HepG2 (cell line): ENCODE results near the gene MAGEB10. TPM values are rescaled to one million over a fixed set of nuclear protein-coding genes. Genes with fewer than 3 reads are reported as not detected.

ENCODE experiments used
- ATAC-seq: fragments of 200-7000 bp; cut with Tn5 transposase; 3 replicates; pipeline ENCODE4 v1.9.1; 2020; ENCODE audit warnings: mild to moderate bottlenecking, moderate library complexity
- BruUV-seq: library from RNA; stranded (reverse); fragments of 400-500 nt; replicated peaks from 2 replicates; lab custom pipeline; 2021; lab: Mats Ljungman, UMichigan
- CTCF ChIA-PET: fragments of 300-600 bp; formaldehyde crosslinking; extraction: SDS; loops from one replicate; lab custom pipeline; 2021; ENCODE audit warnings: low total read pairs, inconsistent platforms, low intra/inter-chr PET ratio; lab: Yijun Ruan, JAX
- POLR2A ChIA-PET: fragments of 350-600 bp; sonication (Branson Sonifier 250); formaldehyde crosslinking; loops from one replicate; lab custom pipeline; 2020; ENCODE audit warnings: antibody characterized with exemption, inconsistent platforms; lab: Yijun Ruan, JAX
- DNase-seq: peaks from one replicate; pipeline ENCODE4 v3.0.0-alpha.2; 2015; ENCODE audit warnings: low spot score
- FAIRE-seq: peaks from 3 replicates; lab custom pipeline; 2011; peaks lifted over from hg19 to GRCh38; lab: Jason Lieb, UNC
- H2AFZ ChIP-seq: one replicate; pipeline ENCODE4 v1.6.1; 2011; ENCODE audit warnings: low read length, inconsistent platforms
- H3K27ac ChIP-seq: fragments of 300-600 bp; 3 replicates; pipeline ENCODE4 v1.8.0; 2011; ENCODE audit warnings: mixed run types, mild to moderate bottlenecking, mixed read lengths, low read length, inconsistent platforms; ENCODE audit not compliant: insufficient read depth; ENCODE audit errors: extremely low read length
- H3K27me3 ChIP-seq, 2 experiments: fragments of 200-600 bp in 1 of 2; 2 replicates in 1 of 2; 3 replicates in 1 of 2; pipeline versions ENCODE4 v1.6.0 to v1.8.0; 2011; ENCODE audit warnings: low read length in 2 of 2, mild to moderate bottlenecking in 2 of 2, moderate library complexity in 2 of 2, inconsistent platforms in 1 of 2; ENCODE audit not compliant: insufficient read depth in 2 of 2, control insufficient read depth in 1 of 2
- H3K36me3 ChIP-seq, 2 experiments: fragments of 200-600 bp in 1 of 2; replicated peaks in 1 of 2; 2 replicates in 1 of 2; 3 replicates in 1 of 2; pipeline versions ENCODE4 v1.5.1 to v1.8.0; 2011; ENCODE audit warnings: low read length in 2 of 2, inconsistent platforms in 1 of 2; ENCODE audit not compliant: insufficient read depth in 2 of 2, control insufficient read depth in 1 of 2
- H3K4me1 ChIP-seq: 2 replicates; pipeline ENCODE4 v1.5.1; 2012; ENCODE audit warnings: low read length, inconsistent platforms; ENCODE audit not compliant: insufficient read depth
- H3K4me2 ChIP-seq: 2 replicates; pipeline ENCODE4 v1.6.0; 2011; ENCODE audit warnings: low read depth, low read length, inconsistent platforms
- H3K4me3 ChIP-seq, 3 experiments: fragments of 200-600 bp in 1 of 3; sonication (generic), shearing (Covaris generic) in 1 of 3; replicated peaks in 1 of 3; 2 replicates each; pipeline ENCODE4 v1.5.1; 2011 to 2016; ENCODE audit warnings: low read length in 3 of 3, inconsistent platforms in 2 of 3, low read depth in 2 of 3, mild to moderate bottlenecking in 2 of 3, control low read depth in 1 of 3, mixed read lengths in 1 of 3; ENCODE audit not compliant: insufficient read depth in 1 of 3
- H3K79me2 ChIP-seq: one replicate; pipeline ENCODE4 v1.6.1; 2011; ENCODE audit warnings: low read length, inconsistent platforms; ENCODE audit not compliant: insufficient read depth
- H3K9ac ChIP-seq: 2 replicates; pipeline ENCODE4 v1.6.0; 2011; ENCODE audit warnings: mild to moderate bottlenecking, low read depth, low read length, inconsistent platforms; ENCODE audit not compliant: insufficient read depth
- H3K9me3 ChIP-seq: 2 replicates; pipeline ENCODE4 v1.5.1; 2012; ENCODE audit warnings: mild to moderate bottlenecking, low read length
- H4K20me1 ChIP-seq: 2 replicates; pipeline ENCODE4 v1.6.0; 2011; ENCODE audit warnings: inconsistent platforms, mild to moderate bottlenecking, low read length, moderate library complexity; ENCODE audit not compliant: insufficient read depth
- ATF3 ChIP-seq: sonication (generic); formaldehyde crosslinking; IDR thresholded peaks from 2 replicates; pipeline ENCODE4 v1.4.0; 2020; ENCODE audit warnings: missing genetic modification reagents
- CEBPZ ChIP-seq: IDR thresholded peaks from 2 replicates; pipeline ENCODE4 v1.6.1; 2012; ENCODE audit warnings: low read length, improper control_type of control experiment
- KDM2A ChIP-seq: sonication (generic); formaldehyde crosslinking; IDR thresholded peaks from 2 replicates; pipeline ENCODE4 v1.4.0; 2020; ENCODE audit warnings: low read depth, missing genetic modification reagents, borderline replicate concordance
- KDM5A ChIP-seq: fragments of 200-600 bp; sonication (generic); IDR thresholded peaks from 2 replicates; pipeline ENCODE4 v1.7.0; 2018; ENCODE audit warnings: antibody characterized with exemption, mild to moderate bottlenecking, low read length, borderline replicate concordance
- KMT2A ChIP-seq: sonication (generic); formaldehyde crosslinking; IDR thresholded peaks from 2 replicates; pipeline ENCODE4 v1.4.0; 2020; ENCODE audit warnings: missing genetic modification reagents
- NFE2L2 ChIP-seq: fragments of 150-350 bp; IDR thresholded peaks from 2 replicates; pipeline ENCODE4 v1.6.1; 2014; ENCODE audit warnings: low read length
- NFIC ChIP-seq: IDR thresholded peaks from 2 replicates; pipeline ENCODE4 v1.6.1; 2012; ENCODE audit warnings: mild to moderate bottlenecking, low read length, inconsistent platforms
- PATZ1 ChIP-seq: sonication (generic); formaldehyde crosslinking; IDR thresholded peaks from 2 replicates; pipeline ENCODE4 v1.4.0; 2020; ENCODE audit warnings: missing genetic modification reagents
- ZBTB7B ChIP-seq: sonication (generic); formaldehyde crosslinking; IDR thresholded peaks from 2 replicates; pipeline ENCODE4 v1.4.0; 2020; ENCODE audit warnings: missing genetic modification reagents
- ZNF253 ChIP-seq: sonication (generic); formaldehyde crosslinking; IDR thresholded peaks from 2 replicates; pipeline ENCODE4 v1.8.0; 2022; ENCODE audit warnings: mild to moderate bottlenecking, missing genetic modification reagents, borderline replicate concordance
- ZNF362 ChIP-seq: sonication (generic); formaldehyde crosslinking; IDR thresholded peaks from 2 replicates; pipeline ENCODE4 v1.4.0; 2020; ENCODE audit warnings: missing genetic modification reagents, mild to moderate bottlenecking, borderline replicate concordance
- ZNF414 ChIP-seq: sonication (generic); formaldehyde crosslinking; IDR thresholded peaks from 2 replicates; pipeline ENCODE4 v1.5.0; 2020; ENCODE audit warnings: missing genetic modification reagents
- ZNF598 ChIP-seq: sonication (generic); formaldehyde crosslinking; IDR thresholded peaks from 2 replicates; pipeline ENCODE4 v1.5.1; 2020; ENCODE audit warnings: mild to moderate bottlenecking, missing genetic modification reagents, borderline replicate concordance
- ZNF784 ChIP-seq: sonication (generic); formaldehyde crosslinking; IDR thresholded peaks from 2 replicates; pipeline ENCODE4 v1.5.1; 2020; ENCODE audit warnings: missing genetic modification reagents, mild to moderate bottlenecking, borderline replicate concordance
- WGBS: methylation state at CpG from one replicate; pipeline ENCODE4 v1.1.6; 2017; ENCODE audit warnings: low lambda C conversion rate; 5-methylcytosine and 5-hydroxymethylcytosine counted together
- in situ Hi-C: cut with HindIII; loops from 2 replicates; pipeline ENCODE4 v1.10.0; 2017; ENCODE audit warnings: low pct_unique_long_range_greater_than_20kb; ENCODE audit not compliant: extremely low pct_ligation_motif_present
- intact Hi-C: fragments of 100-400 bp; cut with micrococcal nuclease; formaldehyde crosslinking; loops from one replicate; pipeline ENCODE4 v1.10.0; 2022; ENCODE audit not compliant: unreplicated experiment
- polyA plus RNA-seq, 8 experiments: library from polyadenylated mRNA; depleted of rRNA in 3 of 8; stranded (reverse) in 7 of 8; unstranded in 1 of 8; fragments of >200 nt; fragmentation: Illumina TruSeq in 4 of 8; extraction: Trizol in 4 of 8; gene quantifications; 2 replicates each; pipeline versions ENCODE4 v1.2.1 to v1.2.3, GENCODE V29; 2011 to 2016; ENCODE audit warnings: low read depth in 4 of 8, missing spikeins in 1 of 8, mixed read lengths in 1 of 8; ENCODE audit not compliant: insufficient read depth in 1 of 8
- total RNA-seq, 5 experiments: library from RNA; depleted of rRNA; stranded (reverse); fragments of >200 nt; fragmentation: Illumina TruSeq; extraction: Trizol; gene quantifications; 2 replicates each; pipeline ENCODE4 v1.2.3, GENCODE V29; 2016; ENCODE audit warnings: low read depth in 1 of 5

MAGEB10 gene
- total and polyA plus RNA-seq, 2 of the 13 experiments (the other 11 are each of a cell fraction or from before 2014, with no cell fraction given): not detected

GRCh38 chrX:27775984-27776383 lies 31.8 kb upstream of the MAGEB10 start:
- Histone ChIP-seq H3K4me1 (no peaks in the 10 kb centered on the region), H3K27ac (no peak overlapping the region), H3K27me3 (no peaks in the 10 kb centered on the region), H3K9me3 (no peaks in the 10 kb centered on the region), H3K9ac (no peak overlapping the region), H3K79me2 (no peaks in the 10 kb centered on the region), H3K4me2 (no peak overlapping the region), H4K20me1 (no peaks in the 10 kb centered on the region), H3K36me3 (no peaks in the 10 kb centered on the region), H2AFZ (no peak overlapping the region), H3K4me3 (no peak overlapping the region)
- in situ Hi-C loops (no loop called here), intact Hi-C loops (no loop called here)
- FAIRE-seq (no peak), ATAC-seq (no peak), DNase-seq (no peak)
- BruUV-seq: no TSS peak
- ChIA-PET CTCF (no interaction called here), POLR2A (no interaction called here)
- WGBS: 0% methylated on average over 2 of the region's 2 CpGs
- TF ChIP-seq KMT2A (CRISPR knock-in tag) (no peak), ZBTB7B (CRISPR knock-in tag) (no peak), KDM5A (no peak), ZNF253 (CRISPR knock-in tag) (no peak), ZNF414 (no peak), ZNF598 (CRISPR knock-in tag) (no peak), ZNF362 (CRISPR knock-in tag) (no peak), ATF3 (CRISPR knock-in tag) (no peak), ZNF784 (CRISPR knock-in tag) (no peak), NFIC (no peak), KDM2A (CRISPR knock-in tag) (no peak), CEBPZ (no peak), NFE2L2 (no peak), PATZ1 (CRISPR knock-in tag) (no peak)
